CD4-positive, alpha-beta T cell (primary cell): ENCODE measurements around the gene DLG1. TPM values are rescaled to one million over a fixed set of nuclear protein-coding genes. Genes with fewer than 3 reads are reported as not detected.

ENCODE experiments used
- ATAC-seq: fragments of 200-7000 bp; cut with Tn5 transposase; one replicate; pipeline ENCODE4 v1.10.0; 2022; ENCODE audit warnings: mild to moderate bottlenecking; ENCODE audit not compliant: poor library complexity
- CTCF ChIA-PET: fragments of 350-600 bp; sonication (Branson Sonifier 250); formaldehyde crosslinking; loops from one replicate; lab custom pipeline; 2021; ENCODE audit warnings: antibody characterized with exemption, inconsistent platforms; lab: Charles Lee
- POLR2A ChIA-PET: fragments of 350-600 bp; sonication (Branson Sonifier 250); formaldehyde crosslinking; loops from one replicate; lab custom pipeline; 2021; ENCODE audit warnings: antibody characterized with exemption, inconsistent platforms; lab: Charles Lee
- DNase-seq, 14 experiments: peaks; one replicate each; pipeline ENCODE4 v3.0.0-alpha.2; 2013 to 2020; ENCODE audit warnings: mixed read lengths in 2 of 14
- H3K27ac ChIP-seq, 2 donors: one replicate each; pipeline versions ENCODE4 v1.5.1 to v1.7.0; 2013; ENCODE audit warnings: low read length in 2 of 2, low read depth in 1 of 2, mild to moderate bottlenecking in 1 of 2
- H3K27me3 ChIP-seq, 2 experiments: 1 replicate in 1 of 2; 2 replicates in 1 of 2; pipeline versions ENCODE4 v1.6.1 to v1.7.0; 2013; ENCODE audit warnings: low read length in 2 of 2, control low read depth in 1 of 2, mild to moderate bottlenecking in 1 of 2, moderate library complexity in 1 of 2; ENCODE audit not compliant: insufficient read depth in 2 of 2, control insufficient read depth in 1 of 2
- H3K36me3 ChIP-seq: one replicate; pipeline ENCODE4 v1.6.1; 2013; ENCODE audit warnings: low read length, control low read depth; ENCODE audit not compliant: insufficient read depth
- H3K4me1 ChIP-seq: one replicate; pipeline ENCODE4 v1.6.1; 2013; ENCODE audit warnings: low read length, control low read depth; ENCODE audit not compliant: insufficient read depth
- H3K4me3 ChIP-seq: one replicate; pipeline ENCODE4 v1.5.1; 2013; ENCODE audit warnings: mild to moderate bottlenecking, low read length, moderate library complexity
- H3K9me3 ChIP-seq, 2 experiments: 1 replicate in 1 of 2; 2 replicates in 1 of 2; pipeline versions ENCODE4 v1.6.1 to v1.7.0; 2013; ENCODE audit warnings: low read length in 2 of 2, mild to moderate bottlenecking in 2 of 2, control low read depth in 1 of 2, moderate library complexity in 1 of 2; ENCODE audit not compliant: control insufficient read depth in 1 of 2, insufficient read depth in 1 of 2
- H3K27ac Mint-ChIP-seq: one replicate; pipeline ENCODE4 v1.8.0; 2020; ENCODE audit warnings: mixed read lengths
- H3K27me3 Mint-ChIP-seq: one replicate; pipeline ENCODE4 v1.8.0; 2021; ENCODE audit warnings: mixed read lengths
- H3K36me3 Mint-ChIP-seq: one replicate; pipeline ENCODE4 v1.8.0; 2021; ENCODE audit warnings: low read depth, mixed read lengths
- H3K4me1 Mint-ChIP-seq: one replicate; pipeline ENCODE4 v1.8.0; 2021; ENCODE audit warnings: low read depth, mixed read lengths
- H3K4me3 Mint-ChIP-seq: one replicate; pipeline ENCODE4 v1.8.0; 2020; ENCODE audit warnings: mild to moderate bottlenecking, mixed read lengths
- H3K9me3 Mint-ChIP-seq: one replicate; pipeline ENCODE4 v1.8.0; 2020; ENCODE audit warnings: mixed read lengths
- intact Hi-C, 2 experiments: fragments of 100-400 bp; cut with DNase I in 1 of 2; cut with micrococcal nuclease in 1 of 2; formaldehyde crosslinking; loops; one replicate each; pipeline versions ENCODE4 v1.15.1 to v1.9.0; 2023 to 2025; cut with DNase I, micrococcal nuclease
- total RNA-seq, 174 experiments: library from RNA in 2 of 174; stranded (reverse) in 2 of 174; gene quantifications; one replicate each; pipeline ENCODE4 v1.2.3 and lab custom pipeline; 2021 to 2026
- TF ChIP-seq, protein P1 (sequence below): fragments of 200-600 bp; IDR thresholded peaks from one replicate; pipeline ENCODE4 v1.8.0; 2022; ENCODE audit warnings: antibody characterized with exemption, mild to moderate bottlenecking

Gene DLG1
- total RNA-seq, 2 experiments from 2014 or later = 86.8 to 91.8 TPM

DNA sequence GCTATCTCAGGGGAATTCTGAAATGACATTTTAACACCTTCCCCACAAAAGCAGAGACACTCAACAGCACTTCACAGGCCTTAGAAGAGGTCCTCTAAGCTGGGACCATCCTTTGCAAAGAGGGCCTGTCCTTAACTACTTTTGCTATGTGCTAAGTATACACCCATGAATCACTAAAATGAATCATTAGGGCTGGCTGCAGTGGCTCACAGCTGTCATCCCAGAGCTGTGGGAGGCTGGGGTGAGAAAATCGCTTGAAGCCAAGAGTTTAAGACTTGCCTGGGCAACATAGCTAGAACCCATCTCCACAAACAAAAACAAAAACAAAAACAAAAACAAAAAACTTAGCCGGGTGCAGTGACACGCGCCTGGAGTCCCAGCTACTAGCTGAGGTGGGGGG lies 214.9 kb downstream of the DLG1 start:
- Histone ChIP-seq H3K9me3 (no peaks in the 10 kb centered on the region), H3K27me3 (no peaks in the 10 kb centered on the region), H3K4me1 (no peaks in the 10 kb centered on the region), H3K36me3 (peaks cover 16% of the 10 kb centered on the region), H3K27ac (no peak overlapping the region), H3K4me3 (no peak overlapping the region)
- Mint-ChIP-seq H3K4me3 (no peak overlapping the region), H3K9me3 (no peaks in the 10 kb centered on the region), H3K36me3 (peaks cover 64% of the 10 kb centered on the region), H3K4me1 (no peaks in the 10 kb centered on the region), H3K27ac (no peak overlapping the region), H3K27me3 (no peaks in the 10 kb centered on the region)
- ATAC-seq = no peak
- ChIA-PET CTCF (no interaction called here), POLR2A (no interaction called here)
- DNase-seq = no peak
- intact Hi-C loops = no loop called here
- TF ChIP-seq, protein P1, sequence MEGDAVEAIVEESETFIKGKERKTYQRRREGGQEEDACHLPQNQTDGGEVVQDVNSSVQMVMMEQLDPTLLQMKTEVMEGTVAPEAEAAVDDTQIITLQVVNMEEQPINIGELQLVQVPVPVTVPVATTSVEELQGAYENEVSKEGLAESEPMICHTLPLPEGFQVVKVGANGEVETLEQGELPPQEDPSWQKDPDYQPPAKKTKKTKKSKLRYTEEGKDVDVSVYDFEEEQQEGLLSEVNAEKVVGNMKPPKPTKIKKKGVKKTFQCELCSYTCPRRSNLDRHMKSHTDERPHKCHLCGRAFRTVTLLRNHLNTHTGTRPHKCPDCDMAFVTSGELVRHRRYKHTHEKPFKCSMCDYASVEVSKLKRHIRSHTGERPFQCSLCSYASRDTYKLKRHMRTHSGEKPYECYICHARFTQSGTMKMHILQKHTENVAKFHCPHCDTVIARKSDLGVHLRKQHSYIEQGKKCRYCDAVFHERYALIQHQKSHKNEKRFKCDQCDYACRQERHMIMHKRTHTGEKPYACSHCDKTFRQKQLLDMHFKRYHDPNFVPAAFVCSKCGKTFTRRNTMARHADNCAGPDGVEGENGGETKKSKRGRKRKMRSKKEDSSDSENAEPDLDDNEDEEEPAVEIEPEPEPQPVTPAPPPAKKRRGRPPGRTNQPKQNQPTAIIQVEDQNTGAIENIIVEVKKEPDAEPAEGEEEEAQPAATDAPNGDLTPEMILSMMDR = no peak

DNA sequence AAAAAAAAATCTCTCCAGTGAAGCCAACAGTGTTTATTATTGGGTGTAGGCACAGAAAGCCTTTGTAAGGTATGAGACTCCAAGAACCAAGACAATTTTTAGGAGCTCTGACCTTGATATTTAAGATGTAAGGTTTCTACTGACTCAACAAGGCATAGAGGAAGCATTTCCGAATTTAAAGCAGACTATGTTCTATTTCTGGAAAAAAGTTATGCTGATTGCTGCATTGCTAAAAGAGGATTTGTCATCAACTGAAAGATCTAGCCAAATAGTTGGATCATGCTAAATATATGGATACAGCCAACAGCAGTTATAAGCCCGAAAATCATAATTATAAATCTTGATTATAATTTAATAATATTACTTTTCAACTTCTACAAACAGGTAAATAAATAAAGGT lies 215.5 kb downstream of the DLG1 start:
- Mint-ChIP-seq H3K4me3 (no peak overlapping the region), H3K27ac (no peak overlapping the region), H3K4me1 (no peaks in the 10 kb centered on the region), H3K9me3 (no peaks in the 10 kb centered on the region), H3K36me3 (peaks cover 60% of the 10 kb centered on the region), H3K27me3 (no peaks in the 10 kb centered on the region)
- intact Hi-C loops = no loop called here
- ChIA-PET POLR2A (no interaction called here), CTCF (no interaction called here)
- DNase-seq (no peak), ATAC-seq (no peak)
- H3K9me3 ChIP-seq = no peaks in the 10 kb centered on the region
- H3K27me3 ChIP-seq = no peaks in the 10 kb centered on the region
- TF ChIP-seq, protein P1 = no peak
- H3K36me3 ChIP-seq = peaks cover 12% of the 10 kb centered on the region
- no peaks in the 10 kb centered on the region for H3K4me1 ChIP-seq
- no peak overlapping the region for H3K4me3 ChIP-seq
- H3K27ac ChIP-seq = no peak overlapping the region

DNA sequence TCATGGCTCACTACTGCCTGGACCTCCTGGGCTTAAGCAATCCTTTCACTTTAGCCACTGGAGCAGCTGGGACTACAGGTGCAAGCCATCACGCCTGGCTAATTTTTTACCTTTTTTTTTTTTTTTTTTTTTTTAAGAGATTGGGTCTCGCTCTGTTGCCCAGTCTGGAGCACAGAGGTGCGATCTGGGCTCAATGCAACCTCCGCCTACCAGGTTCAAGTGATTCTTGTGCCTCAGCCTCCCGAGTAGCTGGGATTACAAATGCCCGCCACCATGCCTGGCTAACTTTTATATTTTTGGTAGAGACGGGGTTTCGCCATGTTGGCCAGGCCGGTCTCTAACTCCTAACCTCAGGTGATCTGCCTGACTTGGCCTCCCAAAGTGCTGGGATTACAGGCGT lies 218.1 kb downstream of the DLG1 start:
- H3K27me3 ChIP-seq = no peaks in the 10 kb centered on the region
- Mint-ChIP-seq H3K9me3 (no peaks in the 10 kb centered on the region), H3K4me1 (no peaks in the 10 kb centered on the region), H3K4me3 (no peak overlapping the region), H3K27me3 (no peaks in the 10 kb centered on the region), H3K27ac (no peak overlapping the region), H3K36me3 (peaks cover 52% of the 10 kb centered on the region)
- no peak overlapping the region for H3K27ac ChIP-seq
- POLR2A ChIA-PET = no interaction called here
- H3K36me3 ChIP-seq = peaks cover 12% of the 10 kb centered on the region
- H3K4me3 ChIP-seq = no peak overlapping the region
- DNase-seq (no peak), ATAC-seq (no peak)
- CTCF ChIA-PET = interaction anchor here (1.1 kb wide), 1 partner anchor 18 kb away, joined by 3 read pairs; no protein-coding TSS in a partner anchor
- H3K4me1 ChIP-seq = no peaks in the 10 kb centered on the region
- TF ChIP-seq, protein P1 = no peak
- intact Hi-C loops = no loop called here
- H3K9me3 ChIP-seq = no peaks in the 10 kb centered on the region
